ENCODE results near the gene SHISAL2B.
"Not testable (repeated sequence)": the region's sequence is repeated elsewhere in the genome, so short reads cannot be mapped to it uniquely, and the experiment has no call there.

SHISAL2B gene

DNA sequence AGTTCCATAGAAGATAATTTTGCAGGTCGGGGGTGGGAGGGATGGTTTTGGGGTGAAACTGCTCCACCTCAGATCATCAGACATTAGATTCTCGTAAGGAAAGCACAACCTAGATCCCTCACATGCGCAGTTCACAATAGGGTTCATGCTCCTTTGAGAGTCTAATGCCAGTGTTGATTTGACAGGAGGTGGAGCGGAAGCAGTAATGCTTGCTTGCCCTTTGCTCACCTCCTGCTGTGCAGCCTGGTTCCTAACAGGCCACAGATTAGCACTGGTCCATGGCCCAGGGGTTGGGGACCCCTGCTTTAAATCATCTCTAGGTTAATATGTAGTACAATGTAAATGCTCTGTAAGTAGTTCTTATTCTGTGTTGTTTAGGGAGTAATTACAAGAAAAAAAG lies 10.5 kb downstream of the SHISAL2B start:
- no peak for DNase-seq

DNA sequence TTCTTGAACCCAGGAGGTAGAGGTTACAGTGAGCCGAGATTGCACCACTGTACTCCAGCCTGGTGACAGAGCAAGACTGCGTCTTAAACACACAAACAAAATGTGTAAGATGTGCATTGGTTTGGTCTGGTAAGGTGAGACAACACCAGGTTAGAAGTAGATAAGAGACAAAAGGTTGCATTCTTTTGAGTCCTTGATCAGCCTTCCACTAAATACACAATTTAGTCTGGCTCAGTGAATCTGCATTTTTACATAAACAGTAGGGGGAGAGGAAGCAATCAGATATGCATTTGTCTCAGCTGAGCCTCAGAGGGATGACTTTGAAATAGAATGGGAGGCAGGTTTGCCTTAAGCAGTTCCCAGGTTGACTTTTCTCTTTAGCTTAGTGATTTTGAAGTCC lies 15.8 kb downstream of the SHISAL2B start:
- DNase-seq, result not testable (repeated sequence)

DNA sequence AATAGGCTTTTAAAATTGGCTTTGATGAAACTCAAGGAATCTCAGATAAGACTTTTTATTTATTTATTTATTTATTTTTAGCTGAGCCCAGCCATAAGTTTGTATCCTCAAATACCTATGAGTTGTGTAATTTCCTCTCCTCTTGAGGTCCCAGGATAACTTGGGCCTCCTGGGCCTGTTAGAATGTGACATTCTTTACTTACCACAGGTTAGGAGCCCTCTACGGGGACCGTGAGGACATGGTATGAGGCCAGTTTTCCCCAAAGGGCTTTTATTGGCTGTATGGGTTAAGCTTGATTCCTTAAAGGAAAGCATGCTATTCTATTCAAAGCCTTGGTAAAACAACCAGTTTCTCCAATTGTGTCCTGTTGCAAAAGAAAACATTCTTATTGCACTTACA lies 16.9 kb downstream of the SHISAL2B start:
- no peak for DNase-seq

DNA sequence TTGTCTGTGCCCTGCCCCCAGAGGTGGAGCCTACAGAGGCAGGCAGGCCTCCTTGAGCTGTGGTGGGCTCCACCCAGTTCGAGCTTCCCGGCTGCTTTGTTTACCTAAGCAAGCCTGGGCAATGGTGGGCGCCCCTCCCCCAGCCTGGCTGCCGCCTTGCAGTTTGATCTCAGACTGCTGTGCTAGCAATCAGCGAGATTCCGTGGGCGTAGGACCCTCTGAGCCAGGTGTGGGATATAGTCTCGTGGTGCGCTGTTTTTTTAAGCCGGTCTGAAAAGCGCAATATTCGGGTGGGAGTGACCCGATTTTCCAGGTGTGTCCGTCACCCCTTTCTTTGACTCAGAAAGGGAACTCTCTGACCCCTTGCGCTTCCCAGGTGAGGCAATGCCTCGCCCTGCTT lies 24.2 kb downstream of the SHISAL2B start:
- DNase-seq, result not testable (repeated sequence)

DNA sequence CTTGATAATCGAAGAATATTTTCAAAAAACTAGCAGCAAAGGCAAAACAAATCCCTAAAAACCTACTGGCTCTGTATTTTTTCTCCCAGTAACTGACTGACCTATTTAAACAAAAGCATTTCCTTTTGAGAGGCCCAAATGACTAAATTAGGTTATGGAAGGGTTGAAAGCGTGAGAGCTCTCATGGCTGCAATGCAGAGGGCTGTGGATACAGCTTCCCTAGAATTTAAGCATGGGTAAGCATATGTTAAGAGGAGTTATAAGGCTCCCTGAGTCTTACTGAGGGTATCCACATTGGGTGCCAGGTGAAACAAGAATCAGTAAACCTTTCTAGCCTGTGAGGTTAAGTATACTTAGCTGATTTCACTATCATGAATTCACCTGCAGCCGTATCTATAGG lies 32.3 kb downstream of the SHISAL2B start:
- DNase-seq, result no peak

DNA sequence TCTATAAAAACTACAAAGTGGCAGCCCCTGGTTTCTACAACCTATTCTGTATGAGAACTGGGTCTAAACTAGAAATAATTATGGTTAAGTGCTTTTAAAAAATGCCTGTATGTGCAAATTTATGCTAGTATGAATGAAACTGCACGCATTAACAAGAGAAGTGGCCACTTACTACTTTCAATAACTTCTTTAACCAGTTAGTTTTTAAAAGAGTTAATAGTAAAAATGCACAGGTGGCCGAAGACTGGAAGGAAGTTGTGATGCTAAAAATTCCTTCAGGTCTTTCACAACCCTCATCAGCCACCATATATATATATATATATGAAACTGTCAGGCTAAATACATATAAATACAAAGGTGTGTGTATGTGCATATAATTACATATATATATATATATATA lies 36.8 kb downstream of the SHISAL2B start:
- no peak for DNase-seq

DNA sequence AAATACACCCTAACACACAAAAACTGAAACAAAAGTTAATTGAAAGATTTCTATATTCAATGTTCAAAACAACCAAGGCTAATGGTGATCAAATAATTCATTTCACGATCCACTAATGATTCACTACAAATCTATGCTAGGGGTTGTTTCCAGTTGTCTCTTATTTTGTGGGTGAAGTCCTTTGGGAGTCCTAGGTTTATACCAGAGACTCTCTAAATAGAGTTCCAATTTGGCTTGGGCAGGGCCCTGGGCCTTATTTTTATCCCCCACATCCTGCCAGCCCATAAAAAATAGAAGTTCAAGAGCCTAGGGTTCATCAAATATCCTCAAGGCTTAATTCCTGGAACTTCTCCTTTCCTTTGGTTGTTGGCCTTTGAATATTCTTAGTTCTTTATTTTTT lies 52.1 kb downstream of the SHISAL2B start:
- DNase-seq, result no peak

DNA sequence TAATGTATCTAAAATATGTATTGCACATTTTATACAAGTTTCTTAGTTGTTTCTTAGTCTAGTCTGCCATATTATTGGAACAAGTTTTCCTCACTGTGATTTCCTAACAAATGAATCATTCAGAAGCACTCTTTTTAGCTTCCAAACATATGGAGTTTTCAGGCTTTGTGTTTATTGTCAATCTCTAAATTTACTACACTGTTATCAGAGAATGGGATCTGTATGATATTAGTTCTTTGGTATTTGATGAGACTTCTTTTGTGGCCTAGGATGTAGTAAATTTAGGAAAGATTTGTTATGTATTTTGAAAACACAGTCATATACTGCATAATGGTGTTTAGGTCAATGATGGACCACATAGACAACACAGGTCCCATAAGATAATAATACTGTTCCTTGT lies 52.5 kb downstream of the SHISAL2B start:
- DNase-seq, result no peak

DNA sequence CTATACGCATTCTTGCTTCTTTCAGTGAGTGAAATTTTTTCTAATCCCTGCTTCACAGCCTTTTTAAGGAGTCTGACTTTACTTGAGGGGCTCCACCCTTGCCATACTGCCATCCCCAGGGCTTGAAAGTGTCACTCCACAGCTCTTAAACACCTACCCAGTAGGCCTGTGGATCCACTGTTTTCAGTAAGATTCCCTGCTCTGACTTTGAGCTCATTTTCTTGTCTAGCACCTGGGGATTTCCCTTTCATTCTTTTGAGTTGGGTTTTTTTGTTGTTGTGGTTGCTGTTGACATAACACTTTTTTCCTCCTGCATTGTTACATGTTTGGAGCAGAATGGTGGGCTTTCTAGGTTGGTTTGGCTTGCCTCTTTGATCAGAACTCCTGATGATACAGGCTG lies 54.6 kb downstream of the SHISAL2B start:
- no peak for DNase-seq

DNA sequence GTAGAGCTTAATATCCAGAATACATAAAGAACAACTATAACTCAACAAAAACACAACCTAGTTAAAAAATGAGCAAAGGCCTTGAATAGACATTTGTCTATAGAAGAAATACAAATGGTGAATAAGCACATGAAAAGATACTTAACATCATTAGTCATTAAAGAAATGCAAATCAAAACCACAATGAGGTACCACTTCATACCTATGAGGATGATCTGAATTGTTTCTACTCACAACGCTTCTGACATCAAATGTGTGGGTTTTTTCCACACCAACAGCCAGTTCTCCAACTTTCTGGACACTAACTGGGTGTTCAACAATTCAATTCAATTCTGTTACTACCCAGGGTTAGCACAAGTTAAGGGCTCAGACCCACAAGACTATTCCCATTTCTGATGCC lies 56.1 kb downstream of the SHISAL2B start:
- no peak for DNase-seq

DNA sequence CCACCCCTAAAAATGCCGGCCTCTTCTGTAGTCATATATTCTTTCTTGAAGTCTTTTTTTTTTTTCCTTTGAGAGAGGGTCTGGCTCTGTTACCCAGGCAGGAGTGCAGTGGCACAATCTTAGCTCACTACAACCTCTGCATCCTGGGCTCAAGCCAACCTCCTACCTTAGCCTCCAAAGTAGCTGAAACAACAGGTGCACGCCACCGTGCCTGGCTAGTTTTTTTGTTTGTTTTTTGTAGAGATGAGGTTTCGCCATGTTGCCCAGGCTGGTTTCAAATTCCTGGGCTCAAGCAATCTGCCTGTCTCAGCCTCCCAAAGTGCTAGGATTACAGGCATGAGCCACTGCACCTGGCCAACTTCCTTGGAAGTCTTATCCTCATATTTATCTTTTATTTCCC lies 59.1 kb downstream of the SHISAL2B start:
- no peak for DNase-seq

DNA sequence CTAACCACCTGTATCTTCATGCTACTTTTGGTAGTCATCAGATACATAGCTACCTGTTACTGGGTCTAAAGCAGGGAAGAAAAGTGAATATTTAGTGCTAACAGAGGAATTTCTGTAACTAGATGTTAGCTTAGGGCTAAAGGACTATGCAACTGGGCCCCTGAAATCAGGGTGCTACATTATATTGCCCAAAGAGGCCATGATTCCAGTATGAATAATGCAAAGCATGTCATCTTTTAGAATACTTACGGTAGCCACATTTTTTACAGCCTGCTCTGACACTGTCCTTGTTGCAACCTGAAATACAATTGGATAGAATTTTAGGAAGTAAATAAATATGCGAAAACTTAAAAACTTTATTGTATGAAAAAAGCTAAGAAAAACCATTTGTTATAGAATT lies 63.8 kb downstream of the SHISAL2B start:
- DNase-seq, result no peak

DNA sequence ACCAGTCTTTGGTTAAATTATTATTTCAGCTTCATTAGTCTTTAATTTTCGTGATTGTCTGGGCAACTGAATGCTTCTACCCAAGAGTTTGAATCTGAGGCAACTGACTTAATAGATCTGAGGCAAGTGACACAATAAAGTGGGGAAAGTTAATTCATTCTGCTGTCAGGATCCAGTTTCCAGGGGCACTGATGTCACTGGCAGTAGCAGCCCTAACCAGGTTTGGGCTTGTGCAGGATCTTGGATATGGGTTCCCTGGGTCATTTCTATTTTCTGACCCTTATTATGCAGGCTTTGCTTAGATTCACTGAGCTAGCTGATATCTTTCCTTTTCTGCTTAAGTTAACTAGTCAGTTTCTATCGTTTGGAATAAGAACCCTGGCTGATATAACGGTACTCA lies 68.6 kb downstream of the SHISAL2B start:
- DNase-seq, result no peak

DNA sequence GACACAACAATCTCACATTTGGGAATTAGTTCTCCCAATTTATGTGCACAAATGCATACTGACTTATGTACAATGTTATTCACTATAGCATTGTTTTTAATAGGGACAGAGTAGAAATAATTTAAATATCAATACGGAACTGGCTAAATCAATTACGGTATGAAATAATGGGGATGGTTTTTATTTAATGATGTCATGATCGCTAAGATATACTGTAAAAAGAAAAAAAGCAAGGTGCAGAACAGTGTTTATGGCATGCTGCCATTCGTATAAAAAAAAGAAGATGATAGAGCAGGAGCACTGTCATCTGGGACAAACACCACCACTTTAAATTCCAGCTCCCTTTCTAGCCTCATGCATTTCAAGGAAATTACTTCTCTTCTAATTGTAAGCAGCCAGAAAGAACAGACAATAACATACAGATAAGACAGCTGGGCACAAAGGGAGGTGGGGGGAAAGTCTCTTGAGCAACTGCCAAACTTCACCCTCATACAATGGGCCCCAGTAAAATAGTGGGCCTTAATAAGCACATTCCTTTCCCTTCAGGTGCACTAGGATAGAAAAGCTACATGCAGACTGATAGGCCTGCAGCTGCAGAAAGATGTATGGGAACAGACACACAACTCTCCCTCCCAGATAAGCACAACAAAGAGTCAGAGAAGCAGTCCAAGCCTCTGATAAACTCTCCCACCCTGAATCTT lies 69.8 kb downstream of the SHISAL2B start:
- no peak for DNase-seq

DNA sequence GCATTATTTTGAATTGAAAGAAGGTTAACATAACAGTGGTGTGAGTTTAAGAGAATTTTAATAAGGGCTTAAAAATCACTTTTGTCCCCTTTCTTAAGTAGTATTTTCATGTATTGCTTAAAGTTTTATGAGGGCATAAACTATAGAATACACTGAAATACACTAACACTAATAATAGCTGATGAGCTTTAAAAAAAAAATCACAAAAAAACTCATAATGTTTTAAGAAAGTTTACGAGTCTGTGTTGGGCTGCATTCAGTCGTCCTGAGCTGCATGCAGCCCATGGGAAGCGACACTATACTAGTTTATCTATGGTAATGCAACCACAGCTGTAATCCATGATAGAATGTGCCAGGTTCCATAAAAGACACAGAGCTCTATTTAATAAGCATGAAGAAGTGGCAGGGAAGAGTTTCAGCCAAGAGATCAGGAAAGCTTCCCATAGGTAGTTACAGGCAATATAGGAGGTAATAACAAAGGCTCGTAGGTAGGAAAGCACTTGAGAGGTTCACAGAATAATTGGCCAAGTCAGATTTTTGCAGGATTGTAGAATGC lies 73.7 kb downstream of the SHISAL2B start:
- no peak for DNase-seq

DNA sequence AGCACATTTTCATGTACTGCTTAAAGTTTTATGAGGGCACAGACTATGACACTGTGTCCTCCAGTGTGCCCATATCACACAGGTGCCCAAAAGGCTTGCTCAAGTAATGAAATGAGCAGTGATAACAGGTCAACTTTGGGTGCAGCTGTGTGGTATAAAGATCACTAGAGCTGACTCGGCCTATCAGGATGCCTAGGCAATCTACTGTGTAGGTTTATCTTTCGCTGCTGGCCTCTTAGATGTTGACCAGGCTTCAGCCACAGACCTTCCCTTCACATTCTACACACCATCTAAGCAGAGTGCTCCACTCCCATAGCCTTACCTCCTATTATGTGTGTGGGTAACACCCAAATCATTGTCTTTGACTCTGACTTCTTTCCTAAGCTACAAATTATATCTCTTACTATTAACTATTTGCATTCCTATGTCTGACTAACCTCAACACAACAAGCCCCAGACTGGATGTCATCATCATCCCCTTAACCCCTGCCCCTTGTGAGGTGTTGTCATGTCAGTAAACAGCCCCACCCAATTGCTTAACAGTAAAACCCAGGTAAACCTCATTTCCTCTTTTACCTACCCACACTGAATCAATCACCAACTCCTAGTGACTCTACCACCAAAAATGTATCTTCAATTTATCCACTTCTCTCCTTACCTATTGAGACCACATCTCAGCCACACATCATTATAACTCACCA lies 75.7 kb downstream of the SHISAL2B start:
- DNase-seq, result no peak

DNA sequence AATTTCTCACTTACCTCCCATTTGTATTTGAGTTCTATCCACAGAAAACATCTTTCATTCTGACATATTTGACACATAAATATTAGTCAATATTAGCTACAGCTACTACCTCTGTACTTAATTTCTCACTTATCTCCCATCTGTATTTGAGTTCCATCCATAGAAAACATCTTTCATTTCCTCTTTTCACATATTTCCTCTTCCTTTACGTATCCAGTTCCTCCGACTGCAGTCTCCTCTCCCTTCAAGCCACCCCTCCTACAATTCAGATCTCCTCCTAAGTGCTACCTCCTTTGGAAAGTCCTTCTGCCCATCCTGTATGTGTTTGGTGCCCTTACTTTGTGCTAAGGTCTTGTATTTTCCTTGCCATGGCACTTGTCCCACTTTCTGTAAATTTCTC lies 76.6 kb downstream of the SHISAL2B start:
- DNase-seq, result no peak

Measured in right kidney (tissue), 1 donor.